Transverse colon (tissue), 4 donors: Measurements from ENCODE around the gene ZNF674. TPM values are rescaled to one million over a fixed set of nuclear protein-coding genes. Genes with fewer than 3 reads are reported as not detected.
"Not testable (repeated sequence)": the region's sequence is repeated elsewhere in the genome, so short reads cannot be mapped to it uniquely, and the experiment has no call there.

ENCODE experiments used
- DNase-seq: peaks from one replicate; pipeline ENCODE4 v3.0.0-alpha.2; 2019
- H3K27ac ChIP-seq, 4 donors: fragments of 200-600 bp; sonication (generic); 2 replicates each; pipeline ENCODE4 v1.5.1; 2016 to 2018; ENCODE audit warnings: inconsistent platforms in 4 of 4
- H3K27me3 ChIP-seq: fragments of 200-600 bp; sonication (generic); 2 replicates; pipeline ENCODE4 v1.5.1; 2017; ENCODE audit warnings: inconsistent platforms
- H3K36me3 ChIP-seq, 4 donors: fragments of 200-600 bp; sonication (generic); 2 replicates each; pipeline ENCODE4 v1.5.1; 2017 to 2019; ENCODE audit warnings: inconsistent platforms in 4 of 4
- H3K4me1 ChIP-seq, 4 donors: fragments of 200-600 bp; sonication (generic); 2 replicates each; pipeline ENCODE4 v1.5.1; 2017 to 2020; ENCODE audit warnings: inconsistent platforms in 4 of 4
- H3K4me3 ChIP-seq, 4 donors: fragments of 200-600 bp; sonication (generic); 1 replicate in 1 of 4; 2 replicates in 3 of 4; pipeline versions ENCODE4 v1.5.1 to v1.6.1; 2017 to 2019; ENCODE audit warnings: inconsistent platforms in 4 of 4
- H3K9me3 ChIP-seq, 2 donors: fragments of 200-600 bp; sonication (generic); 2 replicates each; pipeline ENCODE4 v1.5.1; 2017 to 2019; ENCODE audit warnings: inconsistent platforms in 2 of 2
- EP300 ChIP-seq: sonication (generic); formaldehyde crosslinking; IDR thresholded peaks from one replicate; pipeline ENCODE4 v1.6.1; 2017; ENCODE audit warnings: antibody characterized with exemption, low read depth
- POLR2A ChIP-seq: fragments of 450-650 bp; IDR thresholded peaks from one replicate; pipeline ENCODE4 v1.6.1; 2016; ENCODE audit warnings: antibody characterized with exemption, mild to moderate bottlenecking, moderate library complexity
- POLR2AphosphoS5 ChIP-seq, 3 donors: sonication (generic); formaldehyde crosslinking; IDR thresholded peaks; one replicate each; pipeline ENCODE4 v1.6.1; 2016; ENCODE audit warnings: antibody characterized with exemption in 3 of 3
- WGBS, 2 donors: methylation state at CpG; one replicate each; pipeline ENCODE4 v1.1.5; 2018; ENCODE audit warnings: low coverage in 1 of 2; 5-methylcytosine and 5-hydroxymethylcytosine counted together
- in situ Hi-C, 4 donors: fragments of 200-750 bp; cut with MboI; loops; one replicate each; pipeline versions ENCODE4 v1.15.0 to v1.15.1; 2017; ENCODE audit warnings: low sequenced_read_pairs in 3 of 4, low pct_ligation_motif_present in 1 of 4, low pct_unique_long_range_greater_than_20kb in 1 of 4
- intact Hi-C: fragments of 100-400 bp; cut with DNase I; formaldehyde crosslinking; loops from one replicate; pipeline ENCODE4 v1.15.1; 2023; ENCODE audit warnings: low total_unique reads
- total RNA-seq, 4 donors: library from RNA; depleted of rRNA; stranded (reverse); fragments of >200 nt; gene quantifications; one replicate each; pipeline ENCODE4 v1.1.0, GENCODE V29; 2016
- TF ChIP-seq, protein P1 (sequence below), 5 experiments: fragments of 200-600 bp in 3 of 5; fragments of 450-650 bp in 2 of 5; sonication (generic) in 3 of 5; IDR thresholded peaks; 1 replicate in 2 of 5; 2 replicates in 3 of 5; pipeline ENCODE4 v1.5.1; 2016 to 2017; ENCODE audit warnings: antibody characterized with exemption in 5 of 5, inconsistent platforms in 3 of 5, mild to moderate bottlenecking in 2 of 5, moderate library complexity in 1 of 5

The ZNF674 gene
- total RNA-seq, 4 donors from 2014 or later: 0.37 to 11.0 (median 5.6) TPM

DNA sequence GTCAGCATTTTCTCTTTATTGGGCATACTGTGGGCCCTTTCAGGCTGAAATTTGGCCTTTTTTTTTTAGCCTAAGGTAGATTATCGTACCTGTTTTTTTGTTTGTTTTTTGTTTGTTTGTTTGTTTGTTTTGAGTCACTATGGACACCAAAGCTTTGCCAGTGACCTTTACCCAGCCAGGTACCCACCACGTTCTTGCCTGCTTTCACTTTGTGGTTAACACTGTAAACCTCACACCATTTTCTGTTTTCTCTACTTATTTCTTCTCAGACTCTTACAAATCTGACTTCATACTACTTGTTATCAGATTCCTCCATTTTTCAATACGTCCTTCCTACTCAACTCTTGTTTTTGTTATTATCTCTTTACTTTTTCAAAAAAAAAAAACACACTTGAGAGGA, 81.5 kb downstream of the ZNF674 start:
- no peaks in the 10 kb centered on the region for H3K36me3 ChIP-seq
- 46 to 93% methylated on average over 2 to 3 of the region's 3 CpGs for WGBS, 2 donors

DNA sequence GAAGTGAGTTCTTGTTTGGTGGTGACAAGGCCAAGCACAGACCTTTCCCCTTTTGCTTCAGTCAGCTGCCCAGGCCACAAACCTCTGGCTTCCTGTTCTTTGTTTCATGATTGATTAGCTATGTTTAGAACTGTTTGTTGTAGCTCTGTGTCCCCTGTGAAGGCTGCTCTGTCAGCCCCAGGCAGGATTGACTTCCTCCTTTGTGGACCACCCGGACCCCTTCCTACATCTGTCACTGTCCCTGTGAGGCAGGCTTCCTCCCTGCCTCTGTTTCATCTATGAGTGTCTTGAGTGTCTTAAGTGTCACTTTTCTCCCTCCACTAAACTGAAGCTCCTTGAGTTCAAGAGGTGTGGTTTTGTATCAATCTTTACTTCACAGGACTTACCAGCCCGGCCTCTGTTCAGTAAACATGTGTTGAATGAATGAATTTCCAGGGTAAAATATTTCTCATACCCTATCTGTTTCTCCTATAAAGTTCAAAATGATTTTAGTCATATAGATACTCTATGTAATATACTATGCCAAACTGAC, 83.5 kb downstream of the ZNF674 start:
- no peak for DNase-seq
- Histone ChIP-seq H3K27me3 (no peaks in the 10 kb centered on the region), H3K4me1 (no peaks in the 10 kb centered on the region), H3K9me3 (no peaks in the 10 kb centered on the region), H3K4me3 (no peak overlapping the region), H3K36me3 (no peaks in the 10 kb centered on the region), H3K27ac (no peak overlapping the region)
- TF ChIP-seq, protein P1, sequence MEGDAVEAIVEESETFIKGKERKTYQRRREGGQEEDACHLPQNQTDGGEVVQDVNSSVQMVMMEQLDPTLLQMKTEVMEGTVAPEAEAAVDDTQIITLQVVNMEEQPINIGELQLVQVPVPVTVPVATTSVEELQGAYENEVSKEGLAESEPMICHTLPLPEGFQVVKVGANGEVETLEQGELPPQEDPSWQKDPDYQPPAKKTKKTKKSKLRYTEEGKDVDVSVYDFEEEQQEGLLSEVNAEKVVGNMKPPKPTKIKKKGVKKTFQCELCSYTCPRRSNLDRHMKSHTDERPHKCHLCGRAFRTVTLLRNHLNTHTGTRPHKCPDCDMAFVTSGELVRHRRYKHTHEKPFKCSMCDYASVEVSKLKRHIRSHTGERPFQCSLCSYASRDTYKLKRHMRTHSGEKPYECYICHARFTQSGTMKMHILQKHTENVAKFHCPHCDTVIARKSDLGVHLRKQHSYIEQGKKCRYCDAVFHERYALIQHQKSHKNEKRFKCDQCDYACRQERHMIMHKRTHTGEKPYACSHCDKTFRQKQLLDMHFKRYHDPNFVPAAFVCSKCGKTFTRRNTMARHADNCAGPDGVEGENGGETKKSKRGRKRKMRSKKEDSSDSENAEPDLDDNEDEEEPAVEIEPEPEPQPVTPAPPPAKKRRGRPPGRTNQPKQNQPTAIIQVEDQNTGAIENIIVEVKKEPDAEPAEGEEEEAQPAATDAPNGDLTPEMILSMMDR (IDR thresholded peaks at IDR 0.05): no peak
- no peak for TF ChIP-seq EP300
- TF ChIP-seq POLR2AphosphoS5 (IDR thresholded peaks at IDR 0.05): no peak
- TF ChIP-seq POLR2A: no peak
- intact Hi-C loops (no loop called here), in situ Hi-C loops (no loop called here)
- 55% methylated on average over 2 of the region's 2 CpGs; no CpG with 5 or more reads in 1 of the 2 donors for WGBS, 2 donors

More for the DNA sequence above, 81.5 kb downstream of the ZNF674 start:
- no peak for TF ChIP-seq POLR2A
- TF ChIP-seq, protein P1 (IDR thresholded peaks at IDR 0.05): no peak
- TF ChIP-seq POLR2AphosphoS5 (IDR thresholded peaks at IDR 0.05): no peak
- no peak for TF ChIP-seq EP300
- Histone ChIP-seq H3K27ac (no peak overlapping the region), H3K4me3 (no peak overlapping the region), H3K9me3 (no peaks in the 10 kb centered on the region), H3K4me1 (no peaks in the 10 kb centered on the region), H3K27me3 (no peaks in the 10 kb centered on the region)
- in situ Hi-C loops: no loop called here
- intact Hi-C loops: no loop called here
- DNase-seq: no peak

DNA sequence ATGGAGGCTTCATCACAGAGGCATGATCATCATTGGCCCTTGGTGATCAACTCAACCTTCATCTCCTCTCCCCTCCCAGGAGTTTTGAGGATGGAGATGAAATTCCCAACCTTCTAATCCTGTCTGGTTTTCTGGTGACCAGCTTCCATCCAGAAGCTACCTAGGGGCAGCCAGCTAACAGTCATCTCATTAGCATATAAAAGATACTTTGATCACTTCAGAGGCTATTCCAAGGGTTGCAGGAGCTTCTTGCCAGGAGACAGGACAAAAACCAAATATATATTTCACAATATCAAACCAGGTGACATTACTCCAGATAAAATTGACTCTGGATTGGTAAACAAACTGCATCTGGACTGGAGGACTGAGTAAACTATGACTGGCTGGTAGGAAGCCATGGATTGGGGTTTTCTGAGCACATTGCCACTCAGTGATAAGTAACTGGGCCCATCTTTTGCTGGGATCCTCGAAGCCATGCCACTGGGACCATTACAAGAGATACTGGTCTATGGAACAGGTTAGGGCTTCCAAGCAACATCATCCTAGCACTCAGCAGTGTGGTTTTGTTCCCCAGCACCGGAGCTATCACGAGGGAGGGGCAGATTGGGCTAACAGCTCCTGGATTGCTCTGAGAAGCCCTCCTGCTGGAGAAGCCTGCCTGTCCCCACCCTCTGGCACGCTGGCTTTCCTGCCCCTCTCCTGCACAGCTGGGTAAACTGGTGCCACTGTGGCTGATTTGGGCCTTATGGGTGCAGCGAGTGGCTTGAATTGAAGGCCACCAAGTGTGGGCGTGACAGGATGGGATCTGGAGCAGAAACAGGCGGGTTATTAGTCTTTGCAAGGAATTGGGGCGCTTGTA, 84.2 kb downstream of the ZNF674 start:
- H3K27ac ChIP-seq, H3K4me1 ChIP-seq, H3K36me3 ChIP-seq, in situ Hi-C loops, DNase-seq, H3K27me3 ChIP-seq, intact Hi-C loops, H3K9me3 ChIP-seq, H3K4me3 ChIP-seq: not testable (repeated sequence)
- 69% methylated on average over 8 of the region's 8 CpGs; no CpG with 5 or more reads in 1 of the 2 donors for WGBS, 2 donors

DNA sequence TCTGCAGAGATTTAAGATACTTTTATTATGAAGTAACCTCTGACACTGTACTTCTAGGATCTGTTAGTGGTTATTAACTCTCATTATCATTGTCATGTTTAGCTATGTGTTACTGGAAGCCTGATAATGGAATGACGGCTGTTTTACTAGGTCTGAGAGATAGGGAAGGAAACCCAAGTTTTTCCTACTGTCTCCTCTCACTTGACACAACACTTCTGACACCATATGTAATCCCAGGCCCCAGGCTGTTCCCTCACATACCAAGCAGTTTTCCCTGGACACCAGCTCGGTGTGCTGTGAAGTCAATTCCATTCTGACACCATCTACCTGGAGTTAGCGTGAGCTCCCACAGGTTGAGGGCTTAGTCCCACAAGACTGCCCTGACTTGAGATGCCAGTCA, 85.6 kb downstream of the ZNF674 start:
- WGBS, 2 donors: 78% methylated on average over 3 of the region's 3 CpGs; no CpG with 5 or more reads in 1 of the 2 donors
- no peaks in the 10 kb centered on the region for H3K4me1 ChIP-seq
- no peaks in the 10 kb centered on the region for H3K9me3 ChIP-seq
- no peak for DNase-seq
- H3K27me3 ChIP-seq: no peaks in the 10 kb centered on the region
- TF ChIP-seq, protein P1 (IDR thresholded peaks at IDR 0.05): no peak
- TF ChIP-seq EP300 (no peak), POLR2A (no peak), POLR2AphosphoS5 (IDR thresholded peaks at IDR 0.05) (no peak)
- intact Hi-C loops: no loop called here
- H3K27ac ChIP-seq: no peak overlapping the region
- in situ Hi-C loops: no loop called here
- H3K36me3 ChIP-seq: no peaks in the 10 kb centered on the region
- no peak overlapping the region for H3K4me3 ChIP-seq
